Mesenchymal stem cell (in vitro differentiated cells and primary cell): ENCODE results near the gene HDHD5.

ENCODE experiments used
- DNase-seq: peaks from one replicate; pipeline ENCODE4 v3.0.0-alpha.2; 2013
- H2AFZ ChIP-seq: one replicate; pipeline ENCODE4 v1.6.1; 2013; ENCODE audit warnings: low read depth, mild to moderate bottlenecking, control low read depth, inconsistent platforms, low read length, moderate library complexity
- H2AK5ac ChIP-seq: 2 replicates; pipeline ENCODE4 v1.6.1; 2013; ENCODE audit warnings: low read length, moderate library complexity, mild to moderate bottlenecking, inconsistent platforms; ENCODE audit not compliant: severe bottlenecking
- H2BK120ac ChIP-seq: one replicate; pipeline ENCODE4 v1.6.1; 2013; ENCODE audit warnings: low read depth, mild to moderate bottlenecking, inconsistent platforms, low read length, moderate library complexity
- H2BK12ac ChIP-seq, 2 experiments: one replicate each; pipeline ENCODE4 v1.6.1; 2013; ENCODE audit warnings: inconsistent platforms in 2 of 2, low read length in 2 of 2, mild to moderate bottlenecking in 2 of 2, moderate library complexity in 2 of 2, control low read depth in 1 of 2
- H2BK15ac ChIP-seq: one replicate; pipeline ENCODE4 v1.6.1; 2013; ENCODE audit warnings: mild to moderate bottlenecking, low read depth, inconsistent platforms; ENCODE audit not compliant: poor library complexity, severe bottlenecking
- H2BK5ac ChIP-seq: 2 replicates; pipeline ENCODE4 v1.6.1; 2013; ENCODE audit warnings: low read depth, mild to moderate bottlenecking, low read length, control low read depth, inconsistent platforms; ENCODE audit not compliant: poor library complexity, severe bottlenecking
- H3K14ac ChIP-seq, 2 experiments: one replicate each; pipeline ENCODE4 v1.6.1; 2013; ENCODE audit warnings: inconsistent platforms in 2 of 2, low read length in 2 of 2, control low read depth in 1 of 2, mild to moderate bottlenecking in 1 of 2, moderate library complexity in 1 of 2
- H3K18ac ChIP-seq, 2 experiments: one replicate each; pipeline ENCODE4 v1.6.1; 2013; ENCODE audit warnings: inconsistent platforms in 2 of 2, low read length in 2 of 2, control low read depth in 1 of 2, low read depth in 1 of 2, mild to moderate bottlenecking in 1 of 2
- H3K23ac ChIP-seq, 2 experiments: one replicate each; pipeline ENCODE4 v1.6.1; 2013; ENCODE audit warnings: inconsistent platforms in 2 of 2, low read length in 2 of 2, mild to moderate bottlenecking in 2 of 2, moderate library complexity in 2 of 2, control low read depth in 1 of 2
- H3K27ac ChIP-seq: 2 replicates; pipeline ENCODE4 v1.5.1; 2013; ENCODE audit warnings: mild to moderate bottlenecking, moderate library complexity, low read length, control low read depth, inconsistent platforms; ENCODE audit not compliant: poor library complexity, severe bottlenecking
- H3K27me3 ChIP-seq, 2 experiments: 2 replicates each; pipeline versions ENCODE4 v1.6.1 to v1.7.0; 2013; ENCODE audit warnings: low read length in 2 of 2, mild to moderate bottlenecking in 2 of 2, moderate library complexity in 2 of 2, control low read depth in 1 of 2, inconsistent platforms in 1 of 2; ENCODE audit not compliant: control insufficient read depth in 1 of 2, insufficient read depth in 1 of 2
- H3K36me3 ChIP-seq, 2 experiments: 2 replicates each; pipeline versions ENCODE4 v1.6.1 to v1.7.0; 2013; ENCODE audit warnings: low read length in 2 of 2, control low read depth in 1 of 2, inconsistent platforms in 1 of 2, low read depth in 1 of 2, mild to moderate bottlenecking in 1 of 2; ENCODE audit not compliant: insufficient read depth in 2 of 2, control insufficient read depth in 1 of 2
- H3K4ac ChIP-seq, 2 experiments: one replicate each; pipeline ENCODE4 v1.6.1; 2013; ENCODE audit warnings: inconsistent platforms in 2 of 2, low read length in 2 of 2, mild to moderate bottlenecking in 2 of 2, moderate library complexity in 2 of 2, control low read depth in 1 of 2, low read depth in 1 of 2
- H3K4me1 ChIP-seq: 2 replicates; pipeline ENCODE4 v1.6.1; 2013; ENCODE audit warnings: low read depth, low read length, control low read depth; ENCODE audit not compliant: control insufficient read depth, insufficient read depth
- H3K4me2 ChIP-seq: 2 replicates; pipeline ENCODE4 v1.6.1; 2013; ENCODE audit warnings: low read length, mild to moderate bottlenecking, inconsistent platforms; ENCODE audit not compliant: poor library complexity, severe bottlenecking
- H3K4me3 ChIP-seq, 2 experiments: 2 replicates each; pipeline versions ENCODE4 v1.5.1 to v1.7.0; 2013; ENCODE audit warnings: low read length in 2 of 2, mild to moderate bottlenecking in 2 of 2, control low read depth in 1 of 2, low read depth in 1 of 2; ENCODE audit not compliant: insufficient read depth in 1 of 2
- H3K79me1 ChIP-seq: replicated peaks from 2 replicates; pipeline ENCODE4 v1.6.1; 2013; ENCODE audit warnings: mild to moderate bottlenecking, control low read depth, low read length, inconsistent platforms; ENCODE audit not compliant: poor library complexity, severe bottlenecking
- H3K9ac ChIP-seq: 2 replicates; pipeline ENCODE4 v1.7.0; 2013; ENCODE audit warnings: mild to moderate bottlenecking, low read length, moderate library complexity
- H3K9me3 ChIP-seq: 2 replicates; pipeline ENCODE4 v1.7.0; 2013; ENCODE audit warnings: mild to moderate bottlenecking, low read length; ENCODE audit not compliant: control insufficient read depth
- H4K8ac ChIP-seq: one replicate; pipeline ENCODE4 v1.6.1; 2013; ENCODE audit warnings: inconsistent platforms, mild to moderate bottlenecking, low read length, moderate library complexity
- H4K91ac ChIP-seq: one replicate; pipeline ENCODE4 v1.6.1; 2013; ENCODE audit warnings: mild to moderate bottlenecking, low read length, inconsistent platforms
- WGBS: methylation state at CpG from one replicate; pipeline ENCODE4 v1.1.7; 2013; ENCODE audit warnings: mixed read lengths; 5-methylcytosine and 5-hydroxymethylcytosine counted together

HDHD5 gene

GRCh38 chr22:17161991-17162390 lies 2.9 kb upstream of the HDHD5 start:
- no peak overlapping the region for H2BK120ac ChIP-seq
- 100% methylated on average over 1 of the region's 3 CpGs for WGBS
- peaks cover 6% of the 10 kb centered on the region for H3K4me1 ChIP-seq
- H3K79me1 ChIP-seq = peaks cover 12% of the 10 kb centered on the region
- H3K14ac ChIP-seq = no peak overlapping the region
- DNase-seq = no peak
- no peak overlapping the region for H3K23ac ChIP-seq
- H4K91ac ChIP-seq = no peak overlapping the region
- H2BK12ac ChIP-seq = no peak overlapping the region
- H2AK5ac ChIP-seq = no peak overlapping the region
- peaks cover 4 to 6% of the 10 kb centered on the region in 2 experiments for H3K27me3 ChIP-seq
- no peak overlapping the region for H3K27ac ChIP-seq
- no peak overlapping the region for H2BK15ac ChIP-seq
- no peak overlapping the region for H2AFZ ChIP-seq
- H3K9ac ChIP-seq = no peak overlapping the region
- no peak overlapping the region for H4K8ac ChIP-seq
- H3K4ac ChIP-seq = no peak overlapping the region
- no peak overlapping the region for H3K4me2 ChIP-seq
- no peak overlapping the region for H3K18ac ChIP-seq
- no peaks in the 10 kb centered on the region for H3K9me3 ChIP-seq
- no peak overlapping the region for H3K4me3 ChIP-seq
- H3K36me3 ChIP-seq = no peaks in the 10 kb centered on the region
- no peak overlapping the region for H2BK5ac ChIP-seq

GRCh38 chr22:17159504-17159951 lies 451 bp upstream of the HDHD5 start:
- H3K4me2 ChIP-seq = peak overlapping the region; percentile 51
- no peak overlapping the region for H2BK5ac ChIP-seq
- H3K4me3 ChIP-seq = peak overlapping the region; percentile 80 to 83
- no peak overlapping the region for H3K27ac ChIP-seq
- 40% methylated on average over 35 of the region's 35 CpGs for WGBS
- H2BK12ac ChIP-seq = peak overlapping the region in 1 of 2 experiments; percentile 22
- no peak overlapping the region for H2AK5ac ChIP-seq
- H3K9ac ChIP-seq = peak overlapping the region; percentile 90
- peak overlapping the region; percentile 33 for H2BK15ac ChIP-seq
- H2AFZ ChIP-seq = peak overlapping the region; percentile 77
- H4K8ac ChIP-seq = peak overlapping the region; percentile 93
- H3K79me1 ChIP-seq = peaks cover 16% of the 10 kb centered on the region
- H3K23ac ChIP-seq = no peak overlapping the region
- peak overlapping the region; percentile 72 to 93 for H3K18ac ChIP-seq
- peak overlapping the region in 1 of 2 experiments; percentile 96 for H3K14ac ChIP-seq
- H3K4ac ChIP-seq = peak overlapping the region; percentile 75 to 79
- H3K4me1 ChIP-seq = peaks cover 6% of the 10 kb centered on the region
- no peaks in the 10 kb centered on the region for H3K27me3 ChIP-seq
- peak; percentile 32 for DNase-seq
- H3K36me3 ChIP-seq = no peaks in the 10 kb centered on the region
- H4K91ac ChIP-seq = peak overlapping the region; percentile 97
- no peaks in the 10 kb centered on the region for H3K9me3 ChIP-seq
- no peak overlapping the region for H2BK120ac ChIP-seq

GRCh38 chr22:17158176-17158567 lies 905 bp downstream of the HDHD5 start:
- H2BK120ac ChIP-seq = no peak overlapping the region
- peak overlapping the region; percentile 32 for H3K27ac ChIP-seq
- no peak overlapping the region for H3K14ac ChIP-seq
- H3K9me3 ChIP-seq = no peaks in the 10 kb centered on the region
- H2AK5ac ChIP-seq = no peak overlapping the region
- no peak for DNase-seq
- no peak overlapping the region for H2BK15ac ChIP-seq
- no peaks in the 10 kb centered on the region for H3K27me3 ChIP-seq
- H3K23ac ChIP-seq = no peak overlapping the region
- H3K4me1 ChIP-seq = peaks cover 6% of the 10 kb centered on the region
- peaks cover 23% of the 10 kb centered on the region for H3K79me1 ChIP-seq
- H3K18ac ChIP-seq = peak overlapping the region; percentile 25 to 61
- H3K36me3 ChIP-seq = no peaks in the 10 kb centered on the region
- no peak overlapping the region for H2BK5ac ChIP-seq
- H2AFZ ChIP-seq = peak overlapping the region; percentile 75
- no peak overlapping the region for H3K4ac ChIP-seq
- peak overlapping the region; percentile 51 for H4K8ac ChIP-seq
- H4K91ac ChIP-seq = no peak overlapping the region
- no peak overlapping the region for H2BK12ac ChIP-seq
- peak overlapping the region; percentile 90 for H3K9ac ChIP-seq
- H3K4me2 ChIP-seq = peak overlapping the region; percentile 78
- H3K4me3 ChIP-seq = peak overlapping the region; percentile 80 to 83
- 57% methylated on average over 17 of the region's 17 CpGs for WGBS

GRCh38 chr22:17157714-17158113 lies 1.4 kb downstream of the HDHD5 start:
- Histone ChIP-seq H3K36me3 (peaks cover 0 to 1% of the 10 kb centered on the region in 2 experiments), H2AFZ (no peak overlapping the region), H3K9ac (peak overlapping the region; percentile 90), H4K91ac (no peak overlapping the region), H3K4me2 (no peak overlapping the region), H3K27ac (no peak overlapping the region), H2BK120ac (no peak overlapping the region), H3K79me1 (peaks cover 26% of the 10 kb centered on the region), H3K9me3 (no peaks in the 10 kb centered on the region), H3K4me3 (peak overlapping the region in 1 of 2 experiments; percentile 83), H3K23ac (no peak overlapping the region), H2BK5ac (no peak overlapping the region), H3K27me3 (no peaks in the 10 kb centered on the region), H3K4me1 (peaks cover 6% of the 10 kb centered on the region), H2BK15ac (no peak overlapping the region), H3K4ac (no peak overlapping the region), H2BK12ac (no peak overlapping the region), H2AK5ac (no peak overlapping the region), H3K18ac (no peak overlapping the region), H3K14ac (no peak overlapping the region), H4K8ac (no peak overlapping the region)
- no peak for DNase-seq
- 95% methylated on average over 3 of the region's 3 CpGs for WGBS
